ENCODE results near the gene FLOT2.
"Not testable (repeated sequence)": the region's sequence is repeated elsewhere in the genome, so short reads cannot be mapped to it uniquely, and the experiment has no call there.

FLOT2 gene

DNA sequence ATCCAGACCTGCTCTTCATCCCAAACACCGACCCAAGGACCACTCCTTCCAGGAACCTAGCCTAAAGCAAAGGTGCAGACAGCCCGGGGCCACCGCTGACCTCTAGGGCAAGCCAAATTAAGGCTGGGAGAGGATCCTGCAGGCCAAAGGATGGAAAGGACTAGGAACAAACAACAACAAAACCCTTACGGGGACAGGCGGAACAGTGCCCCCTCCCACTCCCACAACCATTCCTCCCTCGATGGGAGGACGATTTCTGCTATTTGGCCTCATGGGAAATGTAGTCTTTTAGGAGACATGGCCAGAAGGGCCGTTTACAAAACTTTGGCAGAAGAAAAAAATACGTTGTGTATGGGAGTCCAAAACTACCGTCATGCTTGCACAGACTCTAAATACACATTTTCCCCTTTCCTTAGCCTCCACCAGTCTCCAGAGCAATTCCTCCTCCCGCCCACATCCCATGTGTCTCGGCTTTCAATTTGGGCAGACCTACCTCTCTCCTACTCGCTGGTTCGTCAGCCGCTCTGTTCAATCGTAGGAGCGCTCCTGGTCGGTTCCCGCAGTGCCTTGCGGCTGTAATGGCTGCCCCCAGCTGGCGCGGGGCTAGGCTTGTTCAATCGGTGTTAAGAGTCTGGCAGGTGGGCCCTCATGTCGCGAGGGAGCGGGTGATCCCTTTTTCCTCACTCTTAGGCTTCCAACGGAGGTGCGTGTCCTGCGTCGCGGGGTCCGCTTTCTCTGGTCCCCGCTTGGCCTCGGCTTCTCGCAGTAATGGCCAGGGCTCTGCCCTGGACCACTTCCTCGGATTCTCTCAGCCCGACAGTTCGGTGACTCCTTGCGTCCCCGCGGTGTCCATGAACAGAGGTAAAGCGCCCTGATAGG lies 42.8 kb downstream of the FLOT2 start, which contains the start of gene ERAL1:
Gene ERAL1 (plus strand): TSS at position 560 of the 879 bp plus-strand sequence. CDS start 19 bp downstream, at position 579.
- H3K4me1 ChIP-seq (ENCODE audit: control insufficient read depth in 1 of 2, insufficient read depth in 2 of 2, low read length in 2 of 2), result peaks cover 4 to 14% of the 10 kb centered on the region in 2 donors
- peaks cover 16 to 22% of the 10 kb centered on the region in 2 donors for H3K36me3 ChIP-seq (ENCODE audit: control insufficient read depth in 1 of 2, insufficient read depth in 2 of 2, low read length in 2 of 2)
- H3K27ac ChIP-seq (ENCODE audit: low read length), result peak within 1 kb of the TSS; percentile 81
- H3K9me3 ChIP-seq (ENCODE audit: control insufficient read depth in 1 of 2, low read length in 2 of 2), result no peaks in the 10 kb centered on the region
- peak within 1 kb of the TSS; percentile 97 to 98 for H3K4me3 ChIP-seq (ENCODE audit: low read depth in 1 of 2, low read length in 2 of 2)
- no peaks in the 10 kb centered on the region for H3K27me3 ChIP-seq (ENCODE audit: low read depth, low read length)

DNA sequence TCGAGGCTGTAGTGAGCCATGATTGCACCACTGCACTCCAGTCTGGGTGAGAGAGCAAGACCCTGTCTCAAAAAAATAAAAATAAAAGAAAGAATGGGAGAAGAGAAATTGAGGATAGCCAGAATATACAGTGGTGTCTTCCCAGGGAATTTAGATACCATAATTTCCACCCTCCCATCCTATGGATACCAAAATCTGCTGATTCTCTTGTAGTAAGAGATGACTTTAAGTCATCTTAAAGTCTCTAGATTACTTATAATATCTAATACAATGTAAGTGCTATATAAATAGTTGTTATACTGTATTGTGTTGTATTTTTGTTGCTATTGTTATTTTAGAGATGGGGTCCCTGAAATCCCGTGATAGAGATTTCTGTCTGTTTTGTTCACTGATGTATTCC lies 44.2 kb downstream of the FLOT2 start:
- Histone ChIP-seq H3K27ac (ENCODE audit: low read length) (no peak overlapping the region), H3K9me3 (ENCODE audit: control insufficient read depth in 1 of 2, low read length in 2 of 2) (no peaks in the 10 kb centered on the region), H3K27me3 (ENCODE audit: low read depth, low read length) (no peaks in the 10 kb centered on the region), H3K36me3 (ENCODE audit: control insufficient read depth in 1 of 2, insufficient read depth in 2 of 2, low read length in 2 of 2) (peaks cover 7 to 12% of the 10 kb centered on the region in 2 donors), H3K4me1 (ENCODE audit: control insufficient read depth in 1 of 2, insufficient read depth in 2 of 2, low read length in 2 of 2) (peaks cover 4 to 14% of the 10 kb centered on the region in 2 donors), H3K4me3 (ENCODE audit: low read depth in 1 of 2, low read length in 2 of 2) (no peak overlapping the region)

DNA sequence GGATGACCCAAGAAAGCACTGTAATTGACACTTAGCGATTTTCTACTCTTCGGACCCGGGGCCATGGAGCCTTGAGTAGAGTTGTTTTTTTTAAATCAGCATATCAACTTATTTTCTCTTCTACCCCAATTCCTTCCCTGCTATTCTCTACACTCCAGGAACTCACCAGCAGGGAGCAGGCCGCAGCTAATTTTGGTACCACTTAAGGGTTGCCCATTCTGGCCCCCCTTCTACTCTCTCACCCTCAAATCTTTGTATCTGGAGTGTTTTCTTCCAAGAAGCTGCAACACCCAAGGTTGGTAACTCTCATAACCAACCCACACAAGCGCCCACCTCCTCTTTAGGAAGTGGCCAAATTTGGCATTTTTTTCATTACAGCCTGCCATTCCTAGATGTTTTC lies 48.3 kb downstream of the FLOT2 start:
- no peaks in the 10 kb centered on the region for H3K36me3 ChIP-seq (ENCODE audit: control insufficient read depth in 1 of 2, insufficient read depth in 2 of 2, low read length in 2 of 2)
- H3K27me3 ChIP-seq (ENCODE audit: low read depth, low read length), result no peaks in the 10 kb centered on the region
- H3K9me3 ChIP-seq (ENCODE audit: control insufficient read depth in 1 of 2, low read length in 2 of 2), result no peaks in the 10 kb centered on the region
- peaks cover 2 to 3% of the 10 kb centered on the region in 2 donors for H3K4me1 ChIP-seq (ENCODE audit: control insufficient read depth in 1 of 2, insufficient read depth in 2 of 2, low read length in 2 of 2)
- no peak overlapping the region for H3K27ac ChIP-seq (ENCODE audit: low read length)
- H3K4me3 ChIP-seq (ENCODE audit: low read depth in 1 of 2, low read length in 2 of 2), result no peak overlapping the region

DNA sequence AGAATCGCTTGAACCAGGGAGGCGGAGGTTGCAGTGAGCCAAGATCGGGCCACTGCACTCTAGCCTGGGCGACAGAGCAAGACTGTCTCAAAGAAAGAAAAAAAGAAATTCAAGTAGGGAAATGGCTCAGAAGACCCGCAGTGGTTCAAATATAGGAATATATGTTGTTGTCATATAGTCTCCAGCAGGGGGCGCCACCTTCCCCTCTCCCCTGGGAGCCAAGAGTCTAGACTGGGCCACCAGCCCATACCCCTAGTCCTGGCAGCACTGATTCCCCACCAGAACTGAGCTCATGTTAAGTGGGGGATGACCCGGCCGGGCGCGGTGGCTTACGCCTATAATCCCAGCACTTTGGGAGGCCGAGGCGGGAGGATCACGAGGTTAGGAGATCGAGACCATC lies 48.9 kb downstream of the FLOT2 start:
- not testable (repeated sequence) for H3K4me1 ChIP-seq (ENCODE audit: control insufficient read depth in 1 of 2, insufficient read depth in 2 of 2, low read length in 2 of 2); H3K27ac ChIP-seq (ENCODE audit: low read length); H3K9me3 ChIP-seq (ENCODE audit: control insufficient read depth in 1 of 2, low read length in 2 of 2); H3K4me3 ChIP-seq (ENCODE audit: low read depth in 1 of 2, low read length in 2 of 2); H3K27me3 ChIP-seq (ENCODE audit: low read depth, low read length); H3K36me3 ChIP-seq (ENCODE audit: control insufficient read depth in 1 of 2, insufficient read depth in 2 of 2, low read length in 2 of 2)

DNA sequence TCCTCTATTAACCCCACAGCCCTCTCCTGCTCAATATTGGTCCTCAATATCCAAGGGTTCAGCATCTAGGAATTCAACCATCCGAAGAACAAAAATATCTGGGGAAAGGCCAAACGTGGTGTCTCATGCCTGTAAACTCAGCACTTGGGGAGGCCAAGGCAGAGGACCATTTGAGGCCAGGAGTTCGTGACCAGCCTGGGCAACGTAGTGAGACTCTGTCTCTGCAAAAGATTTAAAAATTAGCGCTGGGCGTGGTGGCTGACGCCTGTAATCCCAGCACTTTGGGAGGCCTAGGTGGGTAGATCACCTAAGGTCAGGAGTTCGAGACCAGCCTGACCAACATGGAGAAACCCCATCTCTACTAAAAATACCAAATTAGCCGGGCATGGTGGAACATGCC lies 50.8 kb downstream of the FLOT2 start:
- H3K27ac ChIP-seq (ENCODE audit: low read length); H3K9me3 ChIP-seq (ENCODE audit: control insufficient read depth in 1 of 2, low read length in 2 of 2); H3K36me3 ChIP-seq (ENCODE audit: control insufficient read depth in 1 of 2, insufficient read depth in 2 of 2, low read length in 2 of 2); H3K4me3 ChIP-seq (ENCODE audit: low read depth in 1 of 2, low read length in 2 of 2); H3K4me1 ChIP-seq (ENCODE audit: control insufficient read depth in 1 of 2, insufficient read depth in 2 of 2, low read length in 2 of 2); H3K27me3 ChIP-seq (ENCODE audit: low read depth, low read length): not testable (repeated sequence)

DNA sequence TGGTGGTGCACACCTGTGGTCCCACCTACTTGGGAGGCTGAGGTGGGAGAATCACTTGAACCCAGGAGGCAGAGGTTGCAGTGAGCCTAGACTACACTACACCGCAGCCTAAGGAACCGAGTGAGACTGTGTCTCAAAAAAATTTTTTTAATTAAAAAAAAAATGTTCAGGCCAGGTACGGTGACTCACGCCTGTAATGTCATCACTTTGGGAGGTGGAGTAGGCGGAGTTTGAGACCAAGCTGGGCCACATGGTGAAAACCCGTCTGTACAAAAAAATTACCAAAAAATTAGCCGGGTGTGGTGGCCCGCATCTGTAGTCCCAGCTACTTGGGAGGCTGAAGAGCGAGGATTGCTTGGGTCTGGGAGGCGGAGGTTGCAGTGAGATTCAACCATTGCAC lies 51.3 kb downstream of the FLOT2 start:
- no peaks in the 10 kb centered on the region for H3K9me3 ChIP-seq (ENCODE audit: control insufficient read depth in 1 of 2, low read length in 2 of 2)
- no peaks in the 10 kb centered on the region for H3K27me3 ChIP-seq (ENCODE audit: low read depth, low read length)
- no peak overlapping the region for H3K4me3 ChIP-seq (ENCODE audit: low read depth in 1 of 2, low read length in 2 of 2)
- H3K27ac ChIP-seq (ENCODE audit: low read length), result no peak overlapping the region
- no peaks in the 10 kb centered on the region for H3K36me3 ChIP-seq (ENCODE audit: control insufficient read depth in 1 of 2, insufficient read depth in 2 of 2, low read length in 2 of 2)
- peaks cover 0 to 6% of the 10 kb centered on the region in 2 donors for H3K4me1 ChIP-seq (ENCODE audit: control insufficient read depth in 1 of 2, insufficient read depth in 2 of 2, low read length in 2 of 2)

DNA sequence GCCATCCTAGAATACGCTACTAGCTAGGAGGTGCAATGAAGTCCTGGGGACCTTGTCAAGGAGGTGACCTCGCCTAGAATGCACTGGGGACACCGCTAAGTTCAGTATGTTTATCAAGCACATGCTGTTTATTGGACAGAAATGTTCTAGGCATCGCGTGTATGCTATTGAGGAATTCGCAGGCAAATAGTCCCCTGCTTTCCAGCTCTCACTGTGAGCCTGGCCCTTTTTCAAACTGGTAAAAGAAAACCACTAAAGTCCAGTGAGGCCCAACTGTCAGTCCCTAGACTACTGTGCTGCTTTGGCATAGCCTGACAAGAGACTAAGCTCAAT lies 53.8 kb downstream of the FLOT2 start:
- no peak overlapping the region for H3K4me3 ChIP-seq (ENCODE audit: low read depth in 1 of 2, low read length in 2 of 2)
- H3K9me3 ChIP-seq (ENCODE audit: control insufficient read depth in 1 of 2, low read length in 2 of 2), result no peaks in the 10 kb centered on the region
- H3K36me3 ChIP-seq (ENCODE audit: control insufficient read depth in 1 of 2, insufficient read depth in 2 of 2, low read length in 2 of 2), result no peaks in the 10 kb centered on the region
- H3K27ac ChIP-seq (ENCODE audit: low read length), result no peak overlapping the region
- peaks cover 0 to 6% of the 10 kb centered on the region in 2 donors for H3K4me1 ChIP-seq (ENCODE audit: control insufficient read depth in 1 of 2, insufficient read depth in 2 of 2, low read length in 2 of 2)
- no peaks in the 10 kb centered on the region for H3K27me3 ChIP-seq (ENCODE audit: low read depth, low read length)

DNA sequence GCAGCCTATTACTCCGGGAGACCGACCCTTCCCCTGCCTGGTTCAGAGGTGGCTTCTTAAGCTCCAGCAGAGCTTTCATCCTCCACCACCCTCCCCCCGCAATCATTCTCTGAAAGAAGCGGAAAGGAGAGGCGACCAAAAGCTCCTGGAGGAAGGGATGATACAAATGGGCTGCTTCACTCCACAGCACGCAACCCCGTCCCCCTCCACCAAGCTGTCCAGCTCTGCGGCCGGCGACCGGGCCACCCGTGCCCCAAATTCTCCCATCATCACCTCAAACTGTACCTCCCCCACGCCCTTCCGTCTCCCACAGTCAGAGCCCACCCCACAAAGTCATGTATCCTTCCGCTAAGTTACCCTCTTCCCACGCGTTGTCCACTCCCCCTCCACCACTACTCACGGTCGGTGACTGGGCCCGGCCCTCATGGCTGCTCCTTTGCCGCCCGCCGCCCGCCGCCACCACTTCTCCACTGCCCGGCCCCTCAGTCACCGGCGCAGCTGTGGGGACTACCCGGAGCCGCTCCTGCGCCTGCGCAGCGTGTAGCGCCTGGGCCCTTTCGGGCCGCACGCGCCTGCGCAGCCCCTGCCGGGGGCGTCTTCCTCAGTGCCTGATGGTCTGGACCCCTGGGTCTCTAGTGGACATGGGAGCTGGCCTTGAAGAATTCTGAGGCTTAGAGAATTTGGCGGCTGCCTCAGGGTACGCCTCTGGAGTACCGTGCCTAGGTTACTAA lies 55.1 kb downstream of the FLOT2 start, which contains the start of gene FAM222B:
Gene FAM222B (minus strand): TSS at position 509 of the 731 bp plus-strand sequence. CDS start 76,123 bp downstream, outside the sequence.
- Histone ChIP-seq H3K36me3 (ENCODE audit: control insufficient read depth in 1 of 2, insufficient read depth in 2 of 2, low read length in 2 of 2) (no peaks in the 10 kb centered on the region), H3K27me3 (ENCODE audit: low read depth, low read length) (no peaks in the 10 kb centered on the region), H3K9me3 (ENCODE audit: control insufficient read depth in 1 of 2, low read length in 2 of 2) (no peaks in the 10 kb centered on the region), H3K27ac (ENCODE audit: low read length) (peak within 1 kb of the TSS; percentile 88), H3K4me3 (ENCODE audit: low read depth in 1 of 2, low read length in 2 of 2) (peak within 1 kb of the TSS; percentile 71 to 87), H3K4me1 (ENCODE audit: control insufficient read depth in 1 of 2, insufficient read depth in 2 of 2, low read length in 2 of 2) (peaks cover 0 to 6% of the 10 kb centered on the region in 2 donors)

DNA sequence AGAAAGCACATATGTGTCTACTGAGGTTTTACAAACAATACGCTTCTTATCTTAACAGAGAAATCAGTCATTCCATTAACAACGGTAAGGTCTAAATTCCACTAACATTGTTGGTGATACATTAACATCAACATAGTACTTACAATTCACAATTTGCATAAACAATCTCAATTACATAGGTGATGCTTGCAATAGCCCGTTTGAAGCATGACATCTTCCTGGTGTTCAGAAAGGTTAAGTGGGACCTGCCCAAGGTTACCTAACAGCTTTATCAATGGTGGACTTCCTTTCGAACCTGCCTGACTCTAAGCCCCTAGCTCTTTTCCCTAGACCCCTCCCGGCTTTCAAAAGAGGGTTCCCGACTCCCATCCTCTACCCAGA lies 55.6 kb downstream of the FLOT2 start:
- peak overlapping the region; percentile 71 to 87 for H3K4me3 ChIP-seq (ENCODE audit: low read depth in 1 of 2, low read length in 2 of 2)
- no peaks in the 10 kb centered on the region for H3K36me3 ChIP-seq (ENCODE audit: control insufficient read depth in 1 of 2, insufficient read depth in 2 of 2, low read length in 2 of 2)
- H3K27ac ChIP-seq (ENCODE audit: low read length), result peak overlapping the region; percentile 88
- H3K27me3 ChIP-seq (ENCODE audit: low read depth, low read length), result no peaks in the 10 kb centered on the region
- no peaks in the 10 kb centered on the region for H3K9me3 ChIP-seq (ENCODE audit: control insufficient read depth in 1 of 2, low read length in 2 of 2)
- H3K4me1 ChIP-seq (ENCODE audit: control insufficient read depth in 1 of 2, insufficient read depth in 2 of 2, low read length in 2 of 2), result peaks cover 0 to 6% of the 10 kb centered on the region in 2 donors

DNA sequence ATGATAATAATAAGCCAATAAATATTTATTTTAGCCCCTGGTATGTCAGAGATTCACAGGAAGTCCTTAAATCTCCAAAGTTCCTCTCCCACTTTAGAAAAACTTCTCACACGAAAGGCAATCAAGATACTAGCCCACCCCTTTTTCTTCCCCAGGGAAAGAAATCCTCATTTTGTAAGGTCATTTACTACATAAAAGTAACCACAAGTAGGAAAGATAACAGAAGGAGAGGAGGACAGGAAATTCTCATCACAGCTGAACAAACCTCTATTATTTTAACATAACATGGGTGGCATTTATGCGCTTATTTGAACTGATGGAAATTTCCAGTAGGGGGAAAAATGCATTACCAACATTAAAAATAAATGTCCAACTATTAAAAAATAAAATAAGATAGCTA lies 58.3 kb downstream of the FLOT2 start:
- H3K4me3 ChIP-seq (ENCODE audit: low read depth in 1 of 2, low read length in 2 of 2), result no peak overlapping the region
- no peaks in the 10 kb centered on the region for H3K36me3 ChIP-seq (ENCODE audit: control insufficient read depth in 1 of 2, insufficient read depth in 2 of 2, low read length in 2 of 2)
- H3K27ac ChIP-seq (ENCODE audit: low read length), result no peak overlapping the region
- H3K4me1 ChIP-seq (ENCODE audit: control insufficient read depth in 1 of 2, insufficient read depth in 2 of 2, low read length in 2 of 2), result peaks cover 0 to 6% of the 10 kb centered on the region in 2 donors
- H3K9me3 ChIP-seq (ENCODE audit: control insufficient read depth in 1 of 2, low read length in 2 of 2), result no peaks in the 10 kb centered on the region
- no peaks in the 10 kb centered on the region for H3K27me3 ChIP-seq (ENCODE audit: low read depth, low read length)

DNA sequence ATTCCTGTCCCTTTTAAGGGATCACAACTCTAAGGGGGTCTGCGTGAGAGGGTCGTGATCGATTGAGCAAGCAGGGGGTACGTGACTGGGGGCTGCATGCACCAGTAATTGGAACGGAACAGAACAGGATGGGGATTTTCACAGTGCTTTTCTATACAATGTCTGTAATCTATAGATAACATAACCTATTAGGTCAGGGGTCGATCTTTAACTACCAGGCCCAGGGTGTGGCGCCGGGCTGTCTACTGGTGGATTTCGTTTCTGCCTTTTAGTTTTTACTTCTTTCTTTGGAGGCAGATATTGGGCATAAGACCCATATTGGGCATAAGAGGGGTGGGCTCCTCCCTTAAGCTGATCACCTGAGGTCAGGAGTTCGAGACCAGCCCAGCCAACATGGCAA lies 61.0 kb downstream of the FLOT2 start:
- not testable (repeated sequence) for H3K4me1 ChIP-seq (ENCODE audit: control insufficient read depth in 1 of 2, insufficient read depth in 2 of 2, low read length in 2 of 2); H3K4me3 ChIP-seq (ENCODE audit: low read depth in 1 of 2, low read length in 2 of 2); H3K36me3 ChIP-seq (ENCODE audit: control insufficient read depth in 1 of 2, insufficient read depth in 2 of 2, low read length in 2 of 2); H3K9me3 ChIP-seq (ENCODE audit: control insufficient read depth in 1 of 2, low read length in 2 of 2); H3K27me3 ChIP-seq (ENCODE audit: low read depth, low read length); H3K27ac ChIP-seq (ENCODE audit: low read length)

Measured in muscle layer of duodenum (tissue), 2 donors.